Lower lobe of right lung (tissue), 2 donors: Measurements from ENCODE around the gene NEMP1. TPM values are rescaled to one million over a fixed set of nuclear protein-coding genes. Genes with fewer than 3 reads are reported as not detected.
A peak's percentile ranks its signal among the peaks of the same experiment; 100 is the strongest.

ENCODE experiments used
- ATAC-seq, 2 donors: fragments of 200-7000 bp; cut with Tn5 transposase; one replicate each; pipeline ENCODE4 v1.9.1; 2020 to 2022; ENCODE audit warnings: mild to moderate bottlenecking in 2 of 2, moderate library complexity in 2 of 2
- DNase-seq: peaks from one replicate; pipeline ENCODE4 v3.0.0-alpha.2; 2020
- H3K27ac ChIP-seq: fragments of 200-600 bp; one replicate; pipeline ENCODE4 v1.8.0; 2022
- H3K27me3 ChIP-seq: fragments of 200-600 bp; one replicate; pipeline ENCODE4 v1.8.0; 2022; ENCODE audit warnings: low read depth
- H3K36me3 ChIP-seq: fragments of 200-600 bp; one replicate; pipeline ENCODE4 v1.8.0; 2022; ENCODE audit warnings: mild to moderate bottlenecking
- H3K4me1 ChIP-seq: fragments of 200-600 bp; one replicate; pipeline ENCODE4 v1.8.0; 2022
- H3K4me3 ChIP-seq: fragments of 200-600 bp; one replicate; pipeline ENCODE4 v1.8.0; 2022; ENCODE audit warnings: mild to moderate bottlenecking
- H3K9me3 ChIP-seq: fragments of 200-600 bp; one replicate; pipeline ENCODE4 v1.8.0; 2022
- CTCF ChIP-seq: fragments of 200-600 bp; IDR thresholded peaks from one replicate; pipeline ENCODE4 v1.8.0; 2022; ENCODE audit warnings: antibody characterized with exemption, mild to moderate bottlenecking
- intact Hi-C: fragments of 100-400 bp; cut with DNase I; formaldehyde crosslinking; loops from one replicate; pipeline ENCODE4 v1.11.0; 2022
- total RNA-seq: library from RNA; stranded (reverse); fragmentation: NEBNext Ultra II Directional; extraction: Animal tissue kit (Norgen Biotek cat#: 25700); gene quantifications from one replicate; pipeline ENCODE4 v1.2.1, GENCODE V29; 2021
- donor health status: DM: no; HTN: yes; CAD: no; lungs with severe emphysema.

Gene NEMP1
- total RNA-seq, 1 donor from 2014 or later: 19.1 TPM

- Histone ChIP-seq H3K27me3 (no peaks in the 10 kb centered on the region), H3K4me1 (peaks cover 39% of the 10 kb centered on the region), H3K27ac (peak overlapping the region; percentile 100), H3K36me3 (peaks cover 41% of the 10 kb centered on the region), H3K9me3 (no peaks in the 10 kb centered on the region), H3K4me3 (peak overlapping the region; percentile 95)
- DNase-seq (no peak), ATAC-seq (no peak)
- no peak for TF ChIP-seq CTCF
- intact Hi-C loops: no loop called here
Observed at GRCh38 chr12:57109207-57110103, 30.9 kb upstream of the NEMP1 start.

- no peak for TF ChIP-seq CTCF
- Histone ChIP-seq H3K4me1 (peaks cover 35% of the 10 kb centered on the region), H3K9me3 (no peaks in the 10 kb centered on the region), H3K27ac (no peak overlapping the region), H3K27me3 (no peaks in the 10 kb centered on the region), H3K36me3 (peaks cover 60% of the 10 kb centered on the region), H3K4me3 (no peak overlapping the region)
- DNase-seq (no peak), ATAC-seq (no peak)
- intact Hi-C loops: no loop called here
Observed at GRCh38 chr12:57107456-57108155, 29.0 kb upstream of the NEMP1 start.

DNA sequence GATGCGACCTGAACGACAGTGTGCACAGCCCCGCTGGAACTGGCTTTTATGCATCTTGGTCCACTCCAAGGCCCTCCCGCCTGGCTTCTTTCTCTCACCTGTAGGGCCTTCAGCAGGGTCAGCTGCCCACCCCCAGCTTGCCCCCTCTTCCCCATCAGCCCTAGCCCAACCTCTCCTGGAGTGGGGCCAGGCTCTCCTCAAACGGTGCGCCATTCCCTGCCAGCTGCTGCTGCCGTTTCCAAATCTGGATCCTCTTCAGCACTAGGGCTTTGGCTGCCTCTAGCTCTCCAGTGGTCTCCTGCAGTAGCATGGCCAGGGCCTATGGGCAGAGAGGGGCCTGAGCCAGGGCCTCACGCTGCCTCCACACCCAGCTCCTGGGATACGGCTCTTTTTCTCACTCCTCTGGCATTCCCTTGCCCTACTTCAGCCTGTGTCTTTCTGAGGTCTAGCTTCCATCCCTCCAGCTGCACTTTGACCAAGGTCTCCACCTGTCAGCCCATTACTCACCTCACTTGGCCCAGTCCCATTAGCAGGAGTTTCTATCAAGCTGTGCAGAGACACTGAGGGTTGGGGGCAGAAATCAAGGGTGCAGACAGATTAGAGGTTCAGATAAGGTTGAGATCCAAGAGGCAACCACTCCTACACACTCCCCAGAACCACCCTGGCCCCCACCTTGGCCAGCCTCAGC, 27.6 kb upstream of the NEMP1 start:
- H3K9me3 ChIP-seq: no peaks in the 10 kb centered on the region
- H3K4me1 ChIP-seq: peaks cover 31% of the 10 kb centered on the region
- ATAC-seq: no peak
- no peak overlapping the region for H3K4me3 ChIP-seq
- no peaks in the 10 kb centered on the region for H3K27me3 ChIP-seq
- intact Hi-C loops: no loop called here
- no peak for TF ChIP-seq CTCF
- no peak for DNase-seq
- H3K27ac ChIP-seq: no peak overlapping the region
- H3K36me3 ChIP-seq: peaks cover 74% of the 10 kb centered on the region

GRCh38 chr12:57105011-57105753, 26.6 kb upstream of the NEMP1 start:
- H3K27me3 ChIP-seq: no peaks in the 10 kb centered on the region
- intact Hi-C loops: no loop called here
- H3K27ac ChIP-seq: no peak overlapping the region
- no peak for DNase-seq
- no peak for TF ChIP-seq CTCF
- no peak for ATAC-seq
- no peak overlapping the region for H3K4me3 ChIP-seq
- no peaks in the 10 kb centered on the region for H3K9me3 ChIP-seq
- H3K36me3 ChIP-seq: peaks cover 84% of the 10 kb centered on the region
- H3K4me1 ChIP-seq: peaks cover 31% of the 10 kb centered on the region

GRCh38 chr12:57104292-57104910, 25.8 kb upstream of the NEMP1 start:
- TF ChIP-seq CTCF: no peak
- no peaks in the 10 kb centered on the region for H3K9me3 ChIP-seq
- no peak overlapping the region for H3K4me3 ChIP-seq
- DNase-seq (no peak), ATAC-seq (no peak)
- peaks cover 92% of the 10 kb centered on the region for H3K36me3 ChIP-seq
- no peaks in the 10 kb centered on the region for H3K27me3 ChIP-seq
- H3K4me1 ChIP-seq: peaks cover 23% of the 10 kb centered on the region
- intact Hi-C loops: no loop called here
- H3K27ac ChIP-seq: no peak overlapping the region
